Esophagus mucosa (tissue), 1 donor: ENCODE results near the gene DNAJC22. TPM values are rescaled to one million over a fixed set of nuclear protein-coding genes. Genes with fewer than 3 reads are reported as not detected.
"Not testable (repeated sequence)": the region's sequence is repeated elsewhere in the genome, so short reads cannot be mapped to it uniquely, and the experiment has no call there.

ENCODE experiments used
- ATAC-seq: fragments of 200-7000 bp; cut with Tn5 transposase; one replicate; pipeline ENCODE4 v1.9.1; 2020
- total RNA-seq: library from RNA; stranded (reverse); gene quantifications from one replicate; pipeline ENCODE4 v1.2.4, GENCODE V29; 2023
- donor health status: DM: yes; HTN: yes; CAD: no.

Gene DNAJC22
- total RNA-seq, 1 donor from 2014 or later = 0.16 TPM

GRCh38 chr12:49331380-49332222 is 15.1 kb upstream of the DNAJC22 start:
- ATAC-seq = peak; percentile 54

DNA sequence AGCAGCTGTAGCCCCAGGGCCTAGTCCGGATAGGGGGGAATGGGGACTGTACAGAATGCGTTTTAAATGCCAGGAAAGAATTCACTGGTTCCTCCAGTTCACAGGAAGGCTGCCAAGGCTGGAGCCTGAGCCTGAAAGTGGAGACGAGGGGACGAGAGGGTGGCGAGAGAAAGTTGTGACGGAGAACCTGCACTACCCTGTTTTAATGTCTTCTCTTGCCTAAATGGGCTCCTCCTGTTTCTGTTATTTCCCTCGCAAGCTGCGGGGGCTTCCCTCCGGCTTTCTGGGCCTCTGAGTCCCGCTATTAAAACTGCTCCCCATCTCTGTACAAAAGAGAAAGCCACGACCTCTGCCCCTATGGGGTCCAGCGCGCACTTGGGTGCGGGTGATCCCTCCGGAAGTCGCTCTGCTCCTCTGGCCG is 14.2 kb upstream of the DNAJC22 start:
- ATAC-seq = no peak

GRCh38 chr12:49332891-49333371 is 13.8 kb upstream of the DNAJC22 start:
- ATAC-seq = no peak

DNA sequence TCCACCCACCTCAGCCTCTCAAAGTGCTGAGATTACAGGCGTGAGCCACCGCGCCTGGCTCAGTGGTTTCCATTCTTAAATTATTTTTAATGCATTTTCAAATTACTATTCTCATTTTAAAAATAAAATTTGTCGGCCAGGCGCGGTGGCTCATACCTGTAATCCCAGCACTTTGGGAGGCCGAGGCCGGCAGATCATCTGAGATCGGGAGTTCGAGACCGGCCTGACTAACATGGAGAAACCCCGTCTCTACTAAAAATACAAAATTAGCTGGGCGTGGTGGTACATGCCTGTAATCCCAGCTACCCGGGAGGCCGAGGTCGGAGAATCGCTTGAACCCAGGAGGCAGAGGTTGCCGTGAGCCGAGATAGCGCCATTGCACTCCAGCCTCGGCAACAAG is 12.9 kb upstream of the DNAJC22 start:
- ATAC-seq = not testable (repeated sequence)

DNA sequence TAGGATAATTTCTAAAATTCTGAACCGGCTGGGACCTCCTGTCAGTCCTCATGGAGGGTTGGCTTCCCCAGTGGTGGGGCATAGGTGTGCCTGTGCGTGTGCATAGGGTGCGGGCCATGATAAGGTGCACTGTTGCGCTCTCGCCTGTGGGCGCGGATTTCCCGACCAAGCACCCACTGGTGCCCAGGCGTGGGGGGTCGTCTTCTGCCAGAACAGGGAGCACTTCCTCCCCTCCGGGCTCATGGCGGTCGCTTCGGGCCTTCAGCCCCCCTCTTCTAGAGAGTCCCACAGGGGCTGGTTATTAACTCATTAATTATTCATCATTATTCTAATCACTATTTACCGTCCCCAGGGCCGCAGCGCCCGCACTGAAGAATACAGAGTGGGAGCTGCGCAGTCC is 12.5 kb upstream of the DNAJC22 start:
- ATAC-seq = no peak

DNA sequence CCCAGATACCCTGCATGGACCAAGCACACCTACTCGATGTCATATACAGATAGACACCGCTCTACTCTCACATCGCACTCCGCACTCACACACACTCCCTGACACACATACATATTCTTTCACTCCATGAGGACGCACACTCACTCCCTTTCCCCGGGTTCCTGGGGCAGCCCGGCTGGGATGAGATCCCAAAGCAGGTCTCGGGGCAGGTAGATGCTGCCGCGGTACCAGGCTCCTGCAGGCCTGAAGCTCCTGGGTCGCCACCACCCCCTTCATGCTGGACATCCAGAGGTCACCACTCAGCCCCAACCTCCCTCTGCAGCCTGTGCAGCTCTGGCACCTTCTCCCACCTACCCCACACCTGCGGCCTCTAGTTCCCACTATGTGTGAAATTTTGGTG is 12.0 kb upstream of the DNAJC22 start:
- ATAC-seq = no peak

DNA sequence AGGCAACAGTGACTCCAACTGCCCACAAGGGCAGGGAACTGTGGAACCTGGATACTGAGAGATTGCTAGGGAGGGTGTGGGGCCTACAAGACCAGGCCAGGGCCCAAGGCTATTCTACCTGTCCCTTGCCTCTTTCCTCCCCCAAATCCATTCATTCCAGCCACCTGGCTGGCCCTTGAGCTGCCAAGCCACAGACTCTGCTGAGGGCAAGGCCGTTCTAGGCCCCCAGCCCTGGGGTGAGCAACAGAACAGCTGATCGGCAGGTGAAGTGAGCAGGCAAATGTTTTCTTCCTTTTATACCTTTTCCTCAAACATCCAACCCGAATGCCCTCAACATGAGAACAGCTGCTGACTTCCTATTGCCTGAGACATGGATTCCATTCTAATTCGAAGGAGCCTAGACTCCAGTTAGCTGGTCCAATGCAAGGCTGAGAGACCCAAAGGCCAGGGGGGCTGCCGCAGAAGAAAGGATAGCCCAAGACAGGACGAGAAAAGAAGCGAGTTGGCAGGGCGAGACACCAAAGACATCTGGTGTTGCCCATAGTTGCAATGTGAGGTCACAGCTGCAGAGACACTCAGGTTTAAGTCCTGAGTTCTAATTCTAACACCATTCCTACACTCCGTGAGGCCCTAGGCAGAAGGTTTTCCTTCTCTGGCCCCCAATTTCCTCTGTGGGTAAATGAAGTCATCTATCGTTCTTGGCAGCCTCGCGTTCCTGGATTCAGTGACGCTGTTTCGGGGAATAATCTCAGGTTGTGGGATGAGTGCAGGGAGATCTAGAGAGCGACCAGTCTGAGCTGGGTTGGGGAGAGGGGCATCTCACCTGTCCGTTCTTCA is 11.4 kb upstream of the DNAJC22 start:
- ATAC-seq = no peak

DNA sequence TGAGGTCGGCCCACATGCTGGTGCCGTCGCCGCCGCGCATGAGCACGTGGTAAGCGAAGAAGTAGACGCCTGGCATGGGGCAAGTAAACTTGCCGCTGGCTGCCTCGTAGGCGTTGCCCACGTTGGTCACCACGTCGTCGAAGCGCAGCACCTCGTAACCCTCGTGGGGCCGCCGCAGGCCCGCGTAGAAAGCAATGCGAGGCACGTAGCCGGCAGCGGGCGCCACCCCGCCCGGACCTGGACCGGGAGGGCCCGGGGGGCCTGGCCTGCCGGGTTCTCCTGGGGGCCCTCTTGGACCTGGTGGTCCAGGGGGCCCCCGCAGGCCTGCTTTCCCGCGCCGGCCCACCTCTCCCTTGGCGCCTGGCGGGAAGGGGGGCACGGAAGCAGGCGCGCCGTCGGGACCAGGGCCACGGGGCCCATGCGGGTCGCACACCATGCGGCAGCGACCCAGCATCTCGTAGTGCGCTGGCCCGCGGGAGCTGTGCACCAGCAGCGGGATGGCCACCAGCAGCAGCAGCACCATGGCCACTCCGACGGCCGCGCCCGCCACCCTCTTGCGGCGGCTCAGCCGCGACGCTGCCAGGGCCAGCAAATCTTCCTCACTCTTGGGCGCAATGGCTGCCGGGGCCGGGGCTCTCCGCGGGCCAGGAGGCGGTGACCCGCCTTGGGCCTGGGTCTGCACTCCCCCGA is 10.6 kb upstream of the DNAJC22 start:
- no peak for ATAC-seq

- peak; percentile 82 for ATAC-seq
These were observed 9.8 kb upstream of the DNAJC22 start, which contains the start of gene C1QL4 for GRCh38 chr12:49336645-49337584. TSS of gene C1QL4 (minus strand) at chr12:49337188. CDS start at chr12:49336477, 711 bp downstream.

DNA sequence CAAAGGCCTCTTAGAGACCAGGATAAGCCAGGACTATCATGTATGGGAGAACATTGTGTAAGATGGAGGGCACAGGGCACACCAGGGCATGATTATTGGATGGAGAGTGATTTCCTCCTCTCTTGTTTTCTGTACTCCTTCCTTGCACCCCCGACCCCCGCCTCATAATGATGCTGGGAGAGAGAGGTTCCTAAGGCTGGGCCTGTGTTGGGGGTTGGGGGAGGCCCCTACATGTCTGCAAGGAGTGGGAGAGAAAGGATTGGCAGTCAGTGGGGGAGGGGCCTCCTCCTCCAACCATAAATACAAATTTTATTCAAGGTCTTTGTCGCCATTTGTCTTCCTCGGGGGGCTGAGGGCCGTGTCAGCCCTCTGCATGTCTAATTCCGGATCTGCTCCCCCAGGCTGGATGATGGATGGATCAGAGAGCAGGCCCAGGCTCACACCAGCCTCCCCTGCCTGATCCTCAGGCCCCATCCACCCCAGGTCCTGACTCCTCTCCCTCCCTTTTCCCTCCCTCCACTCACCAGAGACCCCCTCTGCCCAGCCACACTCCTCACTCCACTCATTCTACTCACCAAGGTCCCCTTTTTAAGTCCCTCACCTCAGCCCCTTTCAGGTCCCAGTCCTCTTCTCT is 7.7 kb upstream of the DNAJC22 start:
- ATAC-seq = no peak

GRCh38 chr12:49339464-49339861 is 7.2 kb upstream of the DNAJC22 start:
- ATAC-seq = no peak

GRCh38 chr12:49340095-49340870 is 6.4 kb upstream of the DNAJC22 start:
- no peak for ATAC-seq

GRCh38 chr12:49340971-49341776 is 5.5 kb upstream of the DNAJC22 start:
- no peak for ATAC-seq

DNA sequence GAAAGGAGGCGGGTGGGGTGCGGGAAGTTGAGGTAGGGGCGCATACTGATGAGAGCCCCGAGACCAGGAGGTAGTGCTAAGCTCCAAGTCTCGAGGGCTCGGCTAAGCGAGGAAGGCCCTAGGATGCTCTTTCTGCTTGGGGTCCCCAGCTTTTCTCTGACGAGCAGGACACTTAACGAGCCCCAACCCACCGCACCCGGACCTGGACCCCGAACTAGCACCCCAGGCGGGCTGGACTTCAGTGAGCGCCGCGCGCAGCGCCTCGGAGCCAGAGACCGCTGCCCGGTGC is 5.0 kb upstream of the DNAJC22 start:
- no peak for ATAC-seq

DNA sequence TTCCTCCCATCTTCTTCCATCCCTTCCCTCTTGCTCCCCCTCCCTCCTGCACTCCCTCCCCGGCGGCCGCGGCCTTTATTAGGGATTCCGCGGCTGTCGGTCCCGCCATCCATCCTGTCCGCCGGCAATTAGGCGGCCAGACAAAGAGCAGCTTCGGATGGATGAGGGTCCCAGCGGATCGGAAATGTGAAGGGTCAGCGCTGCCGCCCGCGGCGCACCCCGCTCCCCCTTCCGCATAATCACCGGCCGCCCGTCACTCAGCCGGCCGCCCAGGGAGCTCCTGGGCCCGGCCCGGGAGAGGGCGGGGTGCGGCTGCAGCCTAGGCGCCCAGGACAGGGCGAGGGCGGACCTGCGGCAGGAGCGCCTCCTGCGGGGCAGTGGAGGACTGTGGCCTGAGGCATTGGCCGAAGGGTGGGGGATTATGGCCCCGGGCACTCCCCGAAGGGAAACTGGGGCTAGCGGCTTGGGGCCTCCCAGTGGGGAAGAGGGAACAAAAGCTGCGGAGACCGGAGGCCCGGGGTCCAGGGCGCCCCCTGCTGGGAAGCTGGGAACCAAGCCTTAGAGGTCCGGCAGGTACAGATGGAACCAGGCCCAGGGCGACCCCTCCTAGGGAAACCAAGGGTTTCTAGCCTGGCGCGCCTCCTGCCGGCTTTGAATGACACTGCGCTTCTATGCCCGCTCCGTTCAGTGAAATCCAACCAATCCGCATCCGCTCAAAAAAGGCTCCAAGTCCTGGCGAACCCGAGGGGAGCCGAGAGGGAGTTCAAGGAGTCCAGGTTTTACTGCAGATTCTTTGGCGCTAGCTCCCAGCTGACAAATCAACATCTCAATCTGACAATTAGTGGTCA is 4.4 kb upstream of the DNAJC22 start:
- ATAC-seq = peak; percentile 60

DNA sequence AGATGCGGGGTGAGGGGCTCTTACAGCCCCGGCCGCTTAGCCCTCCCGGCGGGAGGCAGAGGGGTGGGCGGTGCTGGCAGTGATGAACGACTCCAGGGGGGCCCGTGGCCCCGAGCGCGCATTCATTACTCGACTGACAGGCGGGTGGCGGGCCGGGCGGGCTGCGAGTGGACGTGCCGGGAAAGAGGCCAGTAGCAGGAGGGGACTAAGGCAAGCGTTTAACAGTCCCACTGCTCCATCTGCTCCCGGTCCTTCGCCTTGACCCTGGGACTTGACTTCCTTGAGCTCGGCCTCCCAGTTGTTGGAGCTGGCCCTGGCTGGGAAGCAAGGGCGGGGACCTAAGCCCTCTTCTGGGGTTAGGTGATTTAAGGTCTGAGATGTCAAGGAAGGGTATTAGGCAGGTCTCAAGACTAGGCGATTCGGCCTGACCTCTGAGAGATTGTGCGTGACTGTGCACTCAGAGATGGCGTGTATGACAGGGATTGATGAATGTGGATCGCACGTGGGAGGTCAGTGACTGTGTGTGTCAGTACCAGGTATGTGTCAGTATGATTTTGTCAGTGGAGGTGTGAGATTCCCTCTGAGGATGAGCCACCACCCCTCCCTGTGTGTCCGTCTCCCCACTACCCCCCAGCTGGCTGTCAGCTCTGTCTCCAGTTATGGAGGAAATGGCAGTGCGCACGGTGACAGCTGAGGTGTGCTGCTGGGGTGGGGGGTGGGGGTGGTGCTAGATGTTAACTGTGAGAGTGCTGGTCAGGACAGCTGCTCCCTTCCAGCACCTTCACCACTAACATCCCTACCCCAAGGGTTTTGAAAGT is 3.6 kb upstream of the DNAJC22 start:
- peak; percentile 16 for ATAC-seq

GRCh38 chr12:49344486-49345050 is 2.1 kb upstream of the DNAJC22 start:
- no peak for ATAC-seq
